PFSK-1 (cell line): Measurements from ENCODE around the gene TTC34.

ENCODE experiments used
- FOXP2 ChIP-seq: optimal IDR thresholded peaks from 2 replicates; pipeline ENCODE3; 2011; ENCODE audit warnings: borderline replicate concordance, control low read depth, inconsistent platforms; ENCODE audit not compliant: insufficient read depth; ENCODE audit errors: extremely low read length, extremely low read depth
- POLR2AphosphoS5 ChIP-seq: IDR thresholded peaks from 2 replicates; pipeline ENCODE4 v1.6.1; 2012; ENCODE audit warnings: low read depth, mild to moderate bottlenecking, control low read depth, low read length, moderate library complexity
- REST ChIP-seq, 2 experiments: IDR thresholded peaks; 2 replicates each; pipeline versions ENCODE4 v1.6.1 to v1.8.0; 2011 to 2012; ENCODE audit warnings: low read depth in 2 of 2, low read length in 2 of 2, control low read depth in 1 of 2, inconsistent platforms in 1 of 2, mild to moderate bottlenecking in 1 of 2, moderate library complexity in 1 of 2; ENCODE audit not compliant: insufficient read depth in 1 of 2
- SIN3A ChIP-seq: IDR thresholded peaks from 2 replicates; pipeline ENCODE4 v1.6.1; 2012; ENCODE audit warnings: mild to moderate bottlenecking, low read length, moderate library complexity, borderline replicate concordance; ENCODE audit not compliant: insufficient read depth
- TAF1 ChIP-seq: IDR thresholded peaks from 2 replicates; pipeline ENCODE4 v1.6.1; 2012; ENCODE audit warnings: low read length, control low read depth, borderline replicate concordance; ENCODE audit not compliant: insufficient read depth

DNA sequence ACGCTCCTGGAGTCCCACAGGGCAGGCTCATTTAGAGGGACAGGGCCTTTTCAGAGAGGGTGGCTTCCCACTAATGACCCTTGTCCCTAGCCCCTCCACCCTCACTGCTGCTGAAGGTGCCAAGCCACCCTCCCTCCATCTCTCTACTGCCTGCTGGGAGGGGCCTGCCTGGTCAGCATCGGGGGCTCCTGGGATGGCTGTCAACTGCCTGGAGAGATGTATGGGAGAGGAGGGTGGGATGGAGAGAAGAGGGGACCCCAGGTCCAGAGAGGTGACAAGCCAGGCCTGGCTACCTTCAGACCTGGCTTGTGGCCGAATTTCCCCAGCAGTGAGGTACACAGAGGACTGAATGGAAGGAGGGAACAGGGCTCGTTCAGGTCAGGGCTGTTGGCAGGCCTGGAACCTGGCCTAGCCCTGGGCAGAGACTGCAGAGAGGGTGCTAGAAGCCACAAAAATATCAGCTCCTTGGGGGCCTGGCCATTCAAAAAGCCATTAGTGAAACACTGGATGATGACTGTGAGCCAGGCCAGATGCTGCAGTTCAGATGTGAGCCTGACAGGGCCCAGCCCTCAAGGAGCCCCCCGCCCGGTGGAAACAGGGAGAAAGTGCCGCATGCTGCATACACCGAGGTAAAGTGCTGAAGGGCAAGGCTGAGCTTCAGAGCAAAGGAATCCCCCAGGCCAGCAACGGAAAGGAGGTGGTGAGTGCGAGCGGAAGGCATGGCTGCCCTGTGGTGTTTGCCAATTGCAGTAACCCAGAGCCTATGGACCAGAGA lies 188.7 kb downstream of the TTC34 start:
- TF ChIP-seq SIN3A: no peak
- TF ChIP-seq POLR2AphosphoS5: no peak
- TF ChIP-seq TAF1: no peak
- no peak for TF ChIP-seq REST (IDR thresholded peaks at IDR 0.05; ENCODE audit: insufficient read depth in 1 of 2, low read depth in 2 of 2, low read length in 2 of 2)
- no peak for TF ChIP-seq FOXP2
